RPMI7951 (cell line): Measurements from ENCODE around the gene ZDHHC18. TPM values are rescaled to one million over a fixed set of nuclear protein-coding genes. Genes with fewer than 3 reads are reported as not detected.

Experiments
- DNase-seq: peaks from one replicate; pipeline ENCODE4 v3.0.0-alpha.2; 2012; ENCODE audit warnings: low read depth
- total RNA-seq: library from RNA; depleted of rRNA; stranded (reverse); fragments of >200 nt; shearing (Covaris generic); gene quantifications from 2 replicates; pipeline ENCODE4 v1.2.3, GENCODE V29; 2014; rRNA removed

ZDHHC18 gene
- total RNA-seq: 11.1 and 20.8 TPM in 2 replicates

DNA sequence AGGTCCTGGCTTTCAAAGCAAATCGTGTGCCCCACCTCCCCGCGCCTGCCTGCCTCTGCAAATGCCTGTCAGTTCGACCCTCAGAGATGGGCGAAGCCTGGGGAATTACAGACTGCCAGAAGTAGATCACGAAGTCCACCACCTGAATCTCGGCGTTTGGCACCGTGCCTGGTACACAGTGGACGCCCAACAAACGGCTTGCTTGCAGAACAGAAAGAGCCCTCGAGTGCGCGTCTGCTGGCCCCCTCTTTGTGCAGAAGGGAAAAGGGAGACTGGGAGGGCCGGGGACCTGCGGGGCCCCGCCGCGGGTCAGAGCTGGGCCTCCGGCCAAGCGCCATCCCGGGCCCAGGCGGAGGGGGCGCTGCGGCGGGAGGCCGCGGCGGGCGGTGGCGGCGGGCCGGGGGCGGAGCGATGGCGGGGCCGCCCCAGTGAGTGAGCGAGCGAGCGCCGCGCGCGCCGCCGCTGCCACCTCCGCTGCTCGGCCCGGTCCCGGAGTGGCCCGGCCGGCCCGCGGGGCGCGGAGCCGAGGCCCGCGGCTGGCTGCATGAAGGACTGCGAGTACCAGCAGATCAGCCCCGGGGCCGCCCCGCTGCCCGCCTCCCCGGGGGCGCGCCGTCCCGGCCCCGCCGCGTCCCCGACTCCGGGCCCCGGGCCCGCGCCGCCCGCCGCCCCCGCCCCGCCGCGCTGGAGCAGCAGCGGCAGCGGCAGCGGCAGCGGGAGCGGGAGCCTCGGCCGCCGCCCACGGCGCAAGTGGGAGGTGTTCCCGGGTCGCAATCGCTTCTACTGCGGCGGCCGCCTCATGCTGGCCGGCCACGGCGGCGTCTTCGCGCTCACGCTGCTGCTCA is at the start of gene ZDHHC18:
Gene ZDHHC18, plus strand, starts transcription at position 428 of the 845 bp plus-strand sequence. Its CDS starts 117 bp downstream, at position 545.
- DNase-seq: peak; percentile 64

- no peak for DNase-seq
Measured at GRCh38 chr1:26779098-26779668, 47.3 kb upstream of the ZDHHC18 start.

DNA sequence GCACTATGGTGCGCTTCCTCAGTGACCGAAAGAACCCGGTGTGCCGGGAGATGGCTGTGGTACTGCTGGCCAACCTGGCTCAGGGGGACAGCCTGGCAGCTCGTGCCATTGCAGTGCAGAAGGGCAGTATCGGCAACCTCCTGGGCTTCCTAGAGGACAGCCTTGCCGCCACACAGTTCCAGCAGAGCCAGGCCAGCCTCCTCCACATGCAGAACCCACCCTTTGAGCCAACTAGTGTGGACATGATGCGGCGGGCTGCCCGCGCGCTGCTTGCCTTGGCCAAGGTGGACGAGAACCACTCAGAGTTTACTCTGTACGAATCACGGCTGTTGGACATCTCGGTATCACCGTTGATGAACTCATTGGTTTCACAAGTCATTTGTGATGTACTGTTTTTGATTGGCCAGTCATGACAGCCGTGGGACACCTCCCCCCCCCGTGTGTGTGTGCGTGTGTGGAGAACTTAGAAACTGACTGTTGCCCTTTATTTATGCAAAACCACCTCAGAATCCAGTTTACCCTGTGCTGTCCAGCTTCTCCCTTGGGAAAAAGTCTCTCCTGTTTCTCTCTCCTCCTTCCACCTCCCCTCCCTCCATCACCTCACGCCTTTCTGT is 46.0 kb upstream of the ZDHHC18 start:
- no peak for DNase-seq

DNA sequence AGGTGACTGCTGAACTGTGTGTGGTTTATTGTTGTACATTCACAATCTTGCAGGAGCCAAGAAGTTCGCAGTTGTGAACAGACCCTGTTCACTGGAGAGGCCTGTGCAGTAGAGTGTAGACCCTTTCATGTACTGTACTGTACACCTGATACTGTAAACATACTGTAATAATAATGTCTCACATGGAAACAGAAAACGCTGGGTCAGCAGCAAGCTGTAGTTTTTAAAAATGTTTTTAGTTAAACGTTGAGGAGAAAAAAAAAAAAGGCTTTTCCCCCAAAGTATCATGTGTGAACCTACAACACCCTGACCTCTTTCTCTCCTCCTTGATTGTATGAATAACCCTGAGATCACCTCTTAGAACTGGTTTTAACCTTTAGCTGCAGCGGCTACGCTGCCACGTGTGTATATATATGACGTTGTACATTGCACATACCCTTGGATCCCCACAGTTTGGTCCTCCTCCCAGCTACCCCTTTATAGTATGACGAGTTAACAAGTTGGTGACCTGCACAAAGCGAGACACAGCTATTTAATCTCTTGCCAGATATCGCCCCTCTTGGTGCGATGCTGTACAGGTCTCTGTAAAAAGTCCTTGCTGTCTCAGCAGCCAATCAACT is 45.2 kb upstream of the ZDHHC18 start:
- no peak for DNase-seq

- no peak for DNase-seq
Measured at GRCh38 chr1:26782521-26783212, 43.8 kb upstream of the ZDHHC18 start.

GRCh38 chr1:26783646-26784022 is 42.9 kb upstream of the ZDHHC18 start:
- DNase-seq: no peak

DNA sequence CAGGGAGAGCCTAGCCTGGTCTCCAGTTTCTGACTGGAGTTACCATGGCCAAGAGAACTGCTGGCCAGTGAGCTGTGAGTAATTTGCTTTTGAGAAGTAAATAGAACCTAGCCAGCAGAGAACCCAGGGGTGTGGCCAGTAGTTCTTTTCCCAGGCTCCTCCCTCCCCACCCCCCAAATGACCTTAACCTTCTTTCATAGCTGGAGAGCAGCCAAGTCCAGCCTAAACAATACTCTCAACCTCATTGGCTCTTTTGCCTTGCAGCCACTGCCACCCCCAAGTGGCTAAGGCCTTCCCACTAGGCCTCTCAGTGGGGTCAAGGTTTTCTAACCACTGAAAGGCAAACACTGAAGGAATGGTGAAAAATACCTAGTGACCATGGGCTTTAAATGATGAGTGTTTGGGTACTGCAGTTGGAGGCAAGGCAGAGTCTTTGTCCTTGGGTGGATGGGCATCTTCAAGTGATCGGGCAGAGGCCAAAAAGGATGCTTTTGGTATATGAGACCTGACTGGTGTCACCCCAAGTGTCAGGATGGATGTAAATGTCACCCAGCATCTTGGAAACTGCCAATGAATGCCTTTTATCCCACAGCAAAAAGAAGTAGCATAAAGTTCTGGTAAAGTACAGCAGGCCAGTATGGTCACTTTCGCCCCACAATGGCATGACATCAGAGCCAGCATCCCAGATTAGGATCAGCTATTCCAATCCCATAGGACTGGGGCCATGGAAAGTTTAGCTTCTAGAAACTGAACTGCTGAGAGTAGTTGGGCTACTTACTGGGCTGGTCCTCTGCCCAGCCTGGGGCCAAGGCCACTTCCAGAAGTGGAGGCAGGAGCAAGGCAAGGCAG is 42.2 kb upstream of the ZDHHC18 start:
- DNase-seq: peak; percentile 68

- no peak for DNase-seq
Measured at GRCh38 chr1:26784886-26785285, 41.6 kb upstream of the ZDHHC18 start.

DNA sequence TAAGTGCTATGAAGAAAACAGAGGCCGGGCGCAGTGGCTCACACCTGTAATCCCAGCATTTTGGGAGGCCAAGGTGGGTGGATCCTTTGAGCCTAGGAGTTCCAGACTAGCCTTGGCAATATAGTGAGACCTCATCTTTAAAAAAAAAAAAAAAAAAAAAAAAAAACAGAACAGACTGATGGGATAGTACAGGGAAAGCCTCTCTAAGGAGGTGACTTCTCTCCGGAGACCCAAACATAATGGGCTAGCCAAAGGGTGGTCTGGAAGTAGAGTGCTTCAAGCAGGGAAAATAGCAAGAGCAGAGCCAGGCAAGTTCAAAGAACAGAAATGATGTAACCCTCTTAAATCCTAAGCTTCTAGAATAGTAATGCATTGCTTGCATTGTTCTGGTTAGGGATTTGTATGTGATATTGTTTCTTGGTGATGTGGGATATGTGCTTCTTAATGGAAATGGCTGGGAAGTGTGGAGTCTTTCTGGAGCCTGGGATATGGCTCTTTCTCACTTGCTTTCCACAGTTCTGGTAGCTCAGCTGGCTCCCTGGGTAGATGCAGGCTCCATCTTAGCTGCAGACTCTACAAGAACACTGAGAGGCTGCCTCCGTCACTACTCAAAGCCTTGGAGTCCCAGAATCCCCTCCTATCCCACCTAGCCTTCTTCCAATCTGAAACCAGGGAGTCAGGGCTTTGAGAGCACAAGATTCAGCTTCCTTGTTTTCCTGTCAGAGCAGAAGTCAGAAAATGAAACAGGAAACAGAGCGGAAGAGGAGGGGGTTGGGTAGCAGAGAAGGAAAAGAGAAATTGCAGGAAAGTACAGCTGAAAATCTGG is 40.7 kb upstream of the ZDHHC18 start:
- peak; percentile 10 for DNase-seq

GRCh38 chr1:26786437-26787380 is 39.8 kb upstream of the ZDHHC18 start:
- peak; percentile 91 for DNase-seq

DNA sequence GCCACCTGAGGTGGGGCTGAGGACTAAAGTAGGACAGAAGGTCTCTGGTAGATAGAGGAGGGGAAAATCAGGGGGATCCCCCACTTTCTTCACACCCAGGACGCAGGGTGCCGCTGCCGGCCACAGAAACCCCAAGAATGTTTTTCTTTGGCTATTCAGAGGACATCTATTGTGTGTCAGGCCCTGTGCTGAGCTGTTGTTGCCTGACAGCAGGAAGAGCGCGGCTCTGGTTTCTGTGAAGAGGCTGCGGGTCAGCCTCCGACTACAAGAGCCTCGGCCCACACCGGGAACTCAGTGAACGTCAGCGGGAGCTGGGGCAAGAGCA is 39.1 kb upstream of the ZDHHC18 start:
- peak; percentile 52 for DNase-seq

DNA sequence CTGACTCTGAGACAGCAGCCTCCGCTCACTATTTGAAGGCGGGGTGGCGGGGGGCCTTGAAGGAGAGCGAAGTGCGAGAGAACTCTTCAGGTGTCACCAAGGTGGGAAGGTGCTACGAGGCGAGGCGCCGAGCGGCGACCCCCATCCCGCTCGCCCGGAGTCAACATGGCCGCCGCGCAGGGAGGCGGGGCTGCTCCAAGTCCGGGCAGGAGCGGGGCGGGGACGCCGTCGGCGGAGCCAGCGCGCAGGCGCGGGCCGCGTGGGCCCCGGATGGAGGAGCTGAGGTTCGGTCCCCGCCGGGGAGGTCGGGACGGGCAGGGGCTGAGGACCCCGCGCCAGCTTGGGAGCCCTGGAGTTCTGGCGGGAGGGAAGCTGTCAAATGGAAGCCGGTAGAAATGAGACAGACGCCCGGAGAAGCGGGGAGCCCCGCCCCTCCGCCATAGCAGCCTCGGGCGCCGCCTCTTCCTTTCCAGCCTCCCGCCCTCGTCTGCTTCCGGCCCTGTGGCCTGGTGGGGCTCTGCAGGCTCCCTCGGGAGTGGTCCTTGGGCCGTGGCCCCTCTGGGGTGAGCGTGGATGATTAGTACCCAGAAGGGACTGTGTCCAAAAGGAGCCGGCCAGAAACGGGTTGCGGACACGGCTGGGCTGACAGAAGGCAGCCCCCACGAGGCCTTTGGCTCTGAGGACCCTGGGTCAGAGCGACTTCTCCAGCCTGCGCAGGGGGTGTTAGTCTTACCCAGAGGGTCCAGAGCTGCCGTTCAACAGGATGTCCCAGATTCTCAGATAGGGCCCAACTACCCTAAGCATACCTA is 38.6 kb upstream of the ZDHHC18 start, which contains the start of gene PIGV:
Gene PIGV, plus strand, starts transcription at position 245 of the 809 bp plus-strand sequence. CDS start 2,866 bp downstream, outside the sequence.
- peak; percentile 79 for DNase-seq

DNA sequence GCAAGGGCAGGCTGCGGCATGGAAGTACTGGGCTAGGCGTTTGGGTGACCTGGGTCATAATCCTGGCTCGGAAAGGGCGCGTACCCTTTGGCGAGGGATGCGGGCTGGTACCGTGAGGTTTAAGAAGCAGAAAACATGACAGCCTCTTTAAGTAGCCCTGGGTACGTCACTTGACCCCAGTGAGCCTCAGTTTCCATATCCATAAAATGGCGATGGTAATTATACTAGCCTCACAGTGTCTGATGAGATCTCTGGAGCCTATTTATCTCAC is 38.0 kb upstream of the ZDHHC18 start:
- DNase-seq: no peak

- peak; percentile 84 for DNase-seq
Measured at GRCh38 chr1:26788836-26789611, 37.5 kb upstream of the ZDHHC18 start.

- no peak for DNase-seq
Measured at GRCh38 chr1:26789612-26789865, 36.9 kb upstream of the ZDHHC18 start.

DNA sequence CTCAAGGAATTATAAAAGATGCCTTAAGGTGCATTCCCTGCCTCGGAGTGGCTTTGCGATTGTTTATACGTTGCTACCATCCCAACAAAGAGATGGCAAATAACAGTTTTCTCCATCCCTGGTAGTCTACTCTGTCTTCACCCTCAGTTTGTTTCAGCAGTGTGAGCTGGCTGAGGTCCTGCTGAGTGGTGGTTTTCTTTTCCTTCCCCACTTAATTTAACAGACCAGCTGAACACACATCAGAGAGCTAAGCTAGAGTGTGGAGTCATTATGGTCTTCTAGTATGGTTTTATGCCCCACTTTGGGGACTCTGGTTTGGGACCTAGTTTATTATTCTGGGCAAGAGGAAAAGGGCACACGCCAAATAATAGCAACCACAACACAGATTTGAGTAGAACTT is 36.6 kb upstream of the ZDHHC18 start:
- DNase-seq: no peak

- DNase-seq: peak; percentile 19
Measured at GRCh38 chr1:26790551-26790953, 35.9 kb upstream of the ZDHHC18 start.

DNA sequence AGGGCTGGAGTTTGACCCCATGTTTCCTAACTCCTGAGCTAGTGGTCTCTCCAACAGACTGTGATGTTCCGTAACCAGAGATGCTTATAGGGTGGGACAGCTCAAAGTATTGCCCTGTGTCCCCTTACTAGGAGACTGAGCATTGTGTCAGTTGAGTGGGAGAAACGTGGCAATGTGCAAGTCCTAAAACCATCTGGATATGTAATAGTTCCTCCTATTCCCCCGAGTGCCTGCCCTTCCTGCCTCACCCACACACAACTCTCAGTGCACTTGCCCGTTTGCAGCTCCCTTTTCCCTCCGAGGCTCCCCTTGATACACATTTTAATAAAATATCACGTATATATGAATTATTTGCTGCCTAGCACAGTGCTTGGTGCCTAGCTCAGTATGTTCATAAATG is 35.3 kb upstream of the ZDHHC18 start:
- no peak for DNase-seq
